ENCODE measurements around the gene PDE7B. TPM values are rescaled to one million over a fixed set of nuclear protein-coding genes. Genes with fewer than 3 reads are reported as not detected.

PDE7B gene
- total RNA-seq, 4 donors from 2014 or later, result 3.4 to 15.4 (median 9.3) TPM

GRCh38 chr6:135938576-135939207, 87.2 kb downstream of the PDE7B start:
- no peaks in the 10 kb centered on the region for H3K27me3 ChIP-seq
- H3K4me3 ChIP-seq, result peak overlapping the region; percentile 11 to 36 (median 32)
- no peaks in the 10 kb centered on the region for H3K36me3 ChIP-seq
- no peak for TF ChIP-seq POLR2AphosphoS5 (IDR thresholded peaks at IDR 0.05)
- no peak for TF ChIP-seq POLR2A (IDR thresholded peaks at IDR 0.05; ENCODE audit: low read depth)
- peak in 2 of 3 experiments; percentile 28 to 55 for TF ChIP-seq CTCF (IDR thresholded peaks at IDR 0.05)
- TF ChIP-seq EP300 (IDR thresholded peaks at IDR 0.05), result no peak
- DNase-seq (ENCODE audit: extremely low spot score), result no peak
- peaks cover 0 to 23% (median 19%) of the 10 kb centered on the region in 4 donors for H3K4me1 ChIP-seq
- intact Hi-C loops (cut with DNase I), result no loop called here
- no peaks in the 10 kb centered on the region for H3K9me3 ChIP-seq
- WGBS, result 51% methylated on average over 9 of the region's 9 CpGs
- peak overlapping the region; percentile 46 to 72 (median 63) for H3K27ac ChIP-seq (replicated peaks in 1 of 4)

- intact Hi-C loops (cut with DNase I), result no loop called here
- Histone ChIP-seq H3K4me1 (peaks cover 0 to 23% (median 19%) of the 10 kb centered on the region in 4 donors), H3K4me3 (peak overlapping the region; percentile 11 to 36 (median 32)), H3K27me3 (no peaks in the 10 kb centered on the region), H3K9me3 (no peaks in the 10 kb centered on the region), H3K27ac (replicated peaks in 1 of 4) (peak overlapping the region; percentile 46 to 72 (median 63)), H3K36me3 (no peaks in the 10 kb centered on the region)
- WGBS, result 53% methylated on average over 7 of the region's 7 CpGs
- TF ChIP-seq CTCF (IDR thresholded peaks at IDR 0.05), result no peak
- no peak for TF ChIP-seq EP300 (IDR thresholded peaks at IDR 0.05)
- TF ChIP-seq POLR2A (IDR thresholded peaks at IDR 0.05; ENCODE audit: low read depth), result no peak
- no peak for TF ChIP-seq POLR2AphosphoS5 (IDR thresholded peaks at IDR 0.05)
- DNase-seq (ENCODE audit: extremely low spot score), result no peak
Measured at GRCh38 chr6:135939208-135939591, 87.7 kb downstream of the PDE7B start.

- DNase-seq (ENCODE audit: extremely low spot score), result no peak
- WGBS, result 72% methylated on average over 5 of the region's 5 CpGs
- Histone ChIP-seq H3K27ac (replicated peaks in 1 of 4) (no peak overlapping the region), H3K4me3 (no peak overlapping the region), H3K36me3 (no peaks in the 10 kb centered on the region), H3K9me3 (no peaks in the 10 kb centered on the region), H3K27me3 (no peaks in the 10 kb centered on the region), H3K4me1 (peaks cover 0 to 22% (median 19%) of the 10 kb centered on the region in 4 donors)
- intact Hi-C loops (cut with DNase I), result no loop called here
- TF ChIP-seq POLR2A (IDR thresholded peaks at IDR 0.05; ENCODE audit: low read depth) (no peak), CTCF (IDR thresholded peaks at IDR 0.05) (no peak), EP300 (IDR thresholded peaks at IDR 0.05) (no peak), POLR2AphosphoS5 (IDR thresholded peaks at IDR 0.05) (no peak)
Measured at GRCh38 chr6:135940616-135941167, 89.2 kb downstream of the PDE7B start.

GRCh38 chr6:135941275-135942025, 89.9 kb downstream of the PDE7B start:
- no peak overlapping the region for H3K27ac ChIP-seq (replicated peaks in 1 of 4)
- intact Hi-C loops (cut with DNase I), result no loop called here
- TF ChIP-seq POLR2AphosphoS5 (IDR thresholded peaks at IDR 0.05) (no peak), EP300 (IDR thresholded peaks at IDR 0.05) (no peak), CTCF (IDR thresholded peaks at IDR 0.05) (no peak)
- H3K27me3 ChIP-seq, result no peaks in the 10 kb centered on the region
- no peaks in the 10 kb centered on the region for H3K9me3 ChIP-seq
- 90% methylated on average over 1 of the region's 1 CpG for whole genome bisulfite sequencing
- H3K4me1 ChIP-seq, result peaks cover 0 to 17% (median 15%) of the 10 kb centered on the region in 4 donors
- no peak overlapping the region for H3K4me3 ChIP-seq
- DNase-seq (ENCODE audit: extremely low spot score), result no peak
- H3K36me3 ChIP-seq, result no peaks in the 10 kb centered on the region
